GM13977 (cell line): ENCODE results near the gene ARMC2.

Experiments used
- DNase-seq: peaks from one replicate; pipeline ENCODE4 v3.0.0; 2012; ENCODE audit warnings: low spot score
- CTCF ChIP-seq: IDR thresholded peaks from 2 replicates; pipeline ENCODE4 v1.5.1; 2012; ENCODE audit warnings: mild to moderate bottlenecking, control low read depth; ENCODE audit not compliant: insufficient read depth; ENCODE audit errors: extremely low read depth, missing control alignments
- in situ Hi-C: fragments of 300-500 bp; cut with MboI; formaldehyde crosslinking; loops from one replicate; pipeline ENCODE4 v1.12.0; 2022; ENCODE audit warnings: low sequenced_read_pairs, low pct_unique_long_range_greater_than_20kb, mixed read lengths, inconsistent platforms; ENCODE audit not compliant: unreplicated experiment

ARMC2 gene

GRCh38 chr6:108873971-108874370 lies 25.7 kb downstream of the ARMC2 start:
- in situ Hi-C loops, result no loop called here
- no peak for TF ChIP-seq CTCF
- DNase-seq, result no peak

- in situ Hi-C loops, result no loop called here
- DNase-seq, result peak; percentile 65
- TF ChIP-seq CTCF, result no peak
Observed at GRCh38 chr6:108874470-108875160, 26.4 kb downstream of the ARMC2 start.

GRCh38 chr6:108875161-108875555 lies 26.9 kb downstream of the ARMC2 start:
- no peak for DNase-seq
- no peak for TF ChIP-seq CTCF
- in situ Hi-C loops, result no loop called here

DNA sequence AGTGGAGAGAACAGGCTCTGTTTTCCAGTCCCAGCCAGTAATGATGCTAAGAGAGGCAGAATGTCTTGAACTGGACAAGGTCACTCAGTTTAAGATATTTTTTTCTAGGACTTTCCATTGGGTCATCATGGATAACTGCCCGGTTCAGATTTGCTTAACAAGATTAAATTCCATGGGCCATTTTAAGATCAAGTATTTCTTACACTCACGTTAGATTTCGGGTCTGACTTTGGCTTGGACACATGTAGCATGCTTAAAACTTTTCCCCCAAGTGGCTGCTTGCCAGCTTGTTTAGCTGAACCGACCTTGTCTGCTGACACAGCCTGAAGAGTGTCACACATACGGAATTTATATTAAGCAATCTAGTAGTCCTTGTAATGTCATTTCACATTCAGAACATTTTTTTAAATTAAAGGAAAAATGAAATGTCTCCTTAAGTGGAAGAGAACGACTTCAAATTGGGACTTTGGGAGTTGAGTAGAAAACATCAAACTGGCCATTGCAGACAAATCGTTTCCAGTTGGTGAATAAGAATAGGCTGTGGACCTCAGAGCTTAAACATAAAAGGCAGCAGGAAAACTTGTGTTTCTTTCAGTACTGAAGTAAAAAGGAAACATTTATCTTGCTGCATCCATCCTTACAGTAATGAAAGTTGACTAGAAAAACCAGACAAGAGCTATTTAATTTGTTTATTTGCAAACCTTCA lies 29.0 kb downstream of the ARMC2 start:
- in situ Hi-C loops, result no loop called here
- no peak for DNase-seq

DNA sequence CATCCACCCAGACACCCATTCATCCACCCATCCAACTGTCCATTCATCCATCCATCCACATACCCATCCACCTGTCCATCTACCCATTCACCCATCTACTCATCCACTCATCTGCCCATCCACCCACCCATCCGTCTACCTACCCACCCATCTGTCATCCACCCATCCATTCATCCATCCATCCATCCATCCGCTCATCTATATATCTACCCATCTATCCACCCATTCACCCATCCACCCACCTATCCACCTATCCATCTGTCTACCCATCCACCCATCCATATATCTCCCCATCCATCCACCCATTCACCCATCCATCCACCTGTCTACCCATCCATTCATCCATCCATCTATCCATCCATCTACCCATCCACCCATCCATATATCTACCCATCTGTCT lies 30.7 kb downstream of the ARMC2 start:
- no peak for TF ChIP-seq CTCF
- no peak for DNase-seq
- in situ Hi-C loops, result no loop called here

More for the DNA sequence above, 29.0 kb downstream of the ARMC2 start:
- no peak for TF ChIP-seq CTCF

GRCh38 chr6:108883172-108883571 lies 35.0 kb downstream of the ARMC2 start:
- no peak for TF ChIP-seq CTCF
- peak; percentile 24 for DNase-seq
- in situ Hi-C loops, result no loop called here
